HG03280 (cell line): ENCODE measurements around the gene NUTM2E.
"Not testable (repeated sequence)": the region's sequence is repeated elsewhere in the genome, so short reads cannot be mapped to it uniquely, and the experiment has no call there.

Experiments
- ATAC-seq: cut with Tn5 transposase; IDR thresholded peaks from one replicate; pipeline ENCODE4 v1.9.1; 2021; ENCODE audit warnings: mild to moderate bottlenecking, moderate library complexity; ENCODE audit not compliant: unreplicated experiment

Gene NUTM2E, protein sequence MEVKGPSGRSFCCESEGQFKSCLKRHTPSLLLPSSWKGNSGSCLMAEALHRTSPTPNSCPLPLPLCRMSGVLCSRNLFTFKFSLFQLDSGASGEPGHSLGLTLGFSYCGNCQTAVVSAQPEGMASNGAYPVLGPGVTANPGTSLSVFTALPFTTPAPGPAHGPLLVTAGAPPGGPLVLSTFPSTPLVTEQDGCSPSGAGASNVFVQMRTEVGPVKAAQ (N-terminal part only)

DNA sequence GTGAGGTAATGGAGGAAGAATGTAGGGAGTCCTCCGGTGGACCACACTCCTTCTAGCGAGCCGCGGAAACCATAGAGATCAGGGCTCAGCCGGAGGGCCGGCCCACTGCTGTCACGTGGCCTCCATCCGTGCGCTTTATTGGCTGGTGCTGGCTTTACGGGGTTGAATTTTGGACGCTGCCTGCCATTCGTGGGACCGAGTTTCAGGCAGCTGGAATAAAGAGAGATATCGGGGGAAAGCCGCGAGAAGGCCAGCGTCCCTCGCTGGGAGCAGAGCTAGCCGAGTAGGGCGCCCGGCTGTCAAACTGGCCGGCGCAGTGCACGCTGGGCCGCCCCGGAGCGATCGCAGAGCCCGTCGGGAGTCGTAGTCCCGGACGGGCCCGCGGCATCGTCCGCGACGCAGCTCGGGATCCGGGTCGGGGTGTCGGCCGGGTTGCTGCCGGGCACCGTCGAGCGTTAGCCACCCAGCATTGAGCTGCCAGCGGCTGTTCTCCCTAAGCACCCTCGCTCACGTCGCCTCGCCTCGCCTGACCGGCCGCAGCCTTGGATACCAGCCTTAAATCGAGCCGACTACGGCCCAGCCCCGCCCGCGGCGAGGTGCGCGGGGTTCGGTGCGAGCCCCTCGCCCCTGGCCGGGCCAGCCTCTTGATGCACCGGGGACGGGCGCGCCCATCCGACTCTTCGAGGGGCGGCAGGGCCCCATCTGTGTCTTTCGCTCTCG is at the start of gene NUTM2E:
TSS of gene NUTM2E (plus strand) at position 244 of the 720 bp plus-strand sequence. CDS start 15,002 bp downstream, outside the sequence.
- ATAC-seq: peak; percentile 92

GRCh38 chr10:79777997-79778396 is 48.5 kb upstream of the NUTM2E start:
- not testable (repeated sequence) for ATAC-seq

DNA sequence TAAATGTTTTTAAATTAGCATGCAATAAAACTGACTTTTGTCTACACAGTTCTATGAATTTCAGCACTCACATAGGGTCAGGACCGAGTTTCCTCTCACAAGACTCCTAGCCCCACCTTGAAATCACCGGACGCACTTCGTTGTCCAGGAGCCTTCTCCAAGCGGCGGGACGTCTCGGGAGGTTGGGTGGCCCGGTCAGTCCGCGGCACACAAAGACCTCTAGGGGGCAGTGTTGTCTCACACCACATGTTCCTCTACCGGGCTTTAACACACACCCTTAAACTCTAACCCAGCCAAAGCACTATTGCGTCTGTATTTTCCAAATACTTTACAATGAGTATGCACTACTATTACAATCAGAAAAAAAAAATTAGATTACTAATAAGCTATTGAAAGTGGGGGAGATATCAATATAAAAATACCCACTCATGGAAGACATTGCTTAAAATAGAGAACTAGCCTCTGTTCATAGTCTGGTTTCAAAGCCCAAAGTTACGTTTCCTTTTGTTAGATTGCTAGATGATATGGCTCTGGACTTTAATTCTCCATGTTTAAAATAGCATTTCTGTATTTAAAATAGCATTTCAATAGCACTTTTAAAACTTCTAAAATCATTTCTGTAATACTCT is 47.1 kb upstream of the NUTM2E start:
- ATAC-seq: peak; percentile 94

DNA sequence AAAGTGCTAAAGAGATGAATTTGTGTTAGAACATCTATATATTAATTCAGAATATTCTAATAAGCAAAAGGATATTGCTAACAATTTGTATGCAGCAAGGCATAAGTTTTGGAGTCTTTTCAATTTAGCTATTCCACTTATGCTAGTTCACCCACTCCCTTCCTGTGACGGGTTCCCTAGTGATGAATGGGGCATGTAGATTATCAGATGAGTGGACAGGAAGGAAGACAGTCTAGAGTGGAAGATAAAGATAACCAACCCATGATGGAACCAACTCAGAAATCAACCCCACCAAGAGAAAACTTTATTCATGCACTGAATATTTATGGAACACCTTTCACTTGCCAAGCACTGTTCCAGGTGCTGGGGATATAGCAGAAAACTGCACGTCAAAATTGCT is 46.5 kb upstream of the NUTM2E start:
- ATAC-seq: not testable (repeated sequence)

DNA sequence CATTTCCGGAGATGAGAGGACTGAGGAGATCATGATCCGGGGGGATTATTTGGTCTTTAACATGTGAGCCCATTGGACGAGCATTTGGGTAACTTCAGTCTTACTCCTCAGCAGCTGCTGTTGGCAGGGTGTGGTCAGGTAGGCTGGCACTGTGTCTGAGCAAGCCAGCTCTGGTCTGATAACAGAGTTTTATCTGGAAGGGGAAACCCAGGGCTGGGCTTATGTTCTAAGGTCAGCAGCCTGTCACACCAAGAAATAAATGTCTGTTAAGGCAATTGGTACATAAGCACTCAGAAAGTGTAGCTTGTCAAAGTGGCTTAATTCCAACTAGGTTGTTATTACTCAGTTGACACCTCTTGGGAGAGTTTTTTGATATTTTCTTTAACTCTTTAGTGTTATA is 45.0 kb upstream of the NUTM2E start:
- ATAC-seq: not testable (repeated sequence)

DNA sequence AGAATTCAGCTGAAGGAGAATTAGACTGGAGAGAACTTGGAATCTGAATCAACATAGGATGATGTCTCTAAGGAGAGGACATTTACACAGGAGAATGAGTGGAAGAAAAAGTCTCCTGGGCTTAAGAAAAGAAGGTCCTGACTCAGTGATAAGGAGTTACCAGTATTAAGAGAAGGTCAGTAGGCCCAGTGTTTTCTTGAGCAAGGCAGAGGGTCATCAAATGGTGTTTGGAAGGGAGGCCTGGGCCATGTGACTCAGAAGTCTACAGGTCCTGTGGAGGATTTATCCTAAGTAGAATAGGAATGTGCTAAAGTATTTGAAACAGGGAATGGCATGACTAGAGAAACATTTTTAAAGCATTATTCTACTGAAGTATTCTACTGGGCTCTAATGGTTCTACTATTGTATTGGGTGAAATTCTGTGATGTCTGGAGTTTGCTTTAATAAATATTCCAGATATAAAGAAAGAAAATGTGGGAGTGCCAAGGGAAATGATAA is 39.0 kb upstream of the NUTM2E start:
- ATAC-seq: not testable (repeated sequence)

GRCh38 chr10:79789351-79789750 is 37.2 kb upstream of the NUTM2E start:
- not testable (repeated sequence) for ATAC-seq

GRCh38 chr10:79791906-79792517 is 34.5 kb upstream of the NUTM2E start:
- not testable (repeated sequence) for ATAC-seq

GRCh38 chr10:79799337-79799736 is 27.2 kb upstream of the NUTM2E start:
- not testable (repeated sequence) for ATAC-seq

DNA sequence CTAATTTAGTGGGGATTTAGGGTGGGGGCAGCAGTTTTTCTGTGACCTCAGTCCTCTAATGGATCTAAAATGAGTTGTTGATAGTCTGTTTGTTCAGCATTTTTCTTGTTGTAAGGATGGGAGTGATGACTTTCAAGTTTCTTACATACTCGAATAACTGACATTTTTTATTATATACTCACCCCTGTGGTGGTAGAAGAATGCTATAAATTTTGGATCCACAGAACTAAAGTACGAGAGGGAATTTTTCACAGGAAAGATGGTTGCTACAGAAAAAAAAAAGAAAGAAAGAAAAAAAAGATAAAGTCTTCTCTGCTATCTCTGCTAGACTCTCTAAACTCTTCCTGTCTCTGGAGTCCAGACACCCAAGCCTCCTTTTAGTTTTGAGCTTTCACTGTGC is 20.7 kb upstream of the NUTM2E start:
- ATAC-seq: not testable (repeated sequence)

DNA sequence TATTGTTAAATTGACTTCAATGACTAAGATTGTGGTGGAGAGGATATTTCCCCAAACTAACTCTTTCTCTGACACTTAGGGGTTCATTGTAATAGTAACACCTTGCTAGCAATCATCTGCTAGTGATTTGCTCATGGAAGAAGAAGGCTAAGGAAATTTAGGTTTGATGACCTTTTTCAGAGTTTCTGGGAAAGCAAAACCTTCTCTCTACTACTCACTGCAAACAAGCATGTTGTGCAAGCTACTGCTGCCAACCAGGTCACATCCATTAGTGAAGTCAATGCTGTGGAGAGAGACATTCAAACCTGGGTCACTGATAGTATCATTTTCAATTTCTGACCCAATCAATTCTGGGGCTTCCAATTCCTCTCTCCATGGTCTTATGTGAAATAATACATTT is 14.6 kb upstream of the NUTM2E start:
- not testable (repeated sequence) for ATAC-seq

DNA sequence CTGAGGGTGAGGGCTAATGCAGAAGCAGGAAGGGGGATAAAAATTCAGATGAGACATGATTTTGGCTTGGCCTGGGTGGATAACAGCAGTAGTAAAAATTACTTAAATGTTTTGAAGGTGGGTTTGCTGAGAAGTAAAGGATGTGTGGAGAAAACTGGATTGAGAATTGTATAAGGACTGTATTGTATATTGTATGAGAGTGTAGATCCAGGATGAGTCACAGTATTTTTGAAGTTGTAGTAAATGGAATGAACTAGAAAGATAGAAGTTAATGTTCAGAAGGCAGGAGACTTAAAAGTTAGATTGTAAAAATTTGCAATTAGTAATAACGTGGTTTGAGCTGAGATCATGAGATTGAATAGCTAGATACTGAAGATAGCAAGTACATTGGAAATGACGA is 10.2 kb upstream of the NUTM2E start:
- ATAC-seq: not testable (repeated sequence)

GRCh38 chr10:79823387-79823786 is 3.2 kb upstream of the NUTM2E start:
- not testable (repeated sequence) for ATAC-seq

- ATAC-seq: peak; percentile 19
Measured at GRCh38 chr10:79825587-79826011, 940 bp upstream of the NUTM2E start.

- ATAC-seq: not testable (repeated sequence)
Measured at GRCh38 chr10:79826131-79826495, 426 bp upstream of the NUTM2E start.

GRCh38 chr10:79833833-79834232 is 7.3 kb downstream of the NUTM2E start:
- not testable (repeated sequence) for ATAC-seq

DNA sequence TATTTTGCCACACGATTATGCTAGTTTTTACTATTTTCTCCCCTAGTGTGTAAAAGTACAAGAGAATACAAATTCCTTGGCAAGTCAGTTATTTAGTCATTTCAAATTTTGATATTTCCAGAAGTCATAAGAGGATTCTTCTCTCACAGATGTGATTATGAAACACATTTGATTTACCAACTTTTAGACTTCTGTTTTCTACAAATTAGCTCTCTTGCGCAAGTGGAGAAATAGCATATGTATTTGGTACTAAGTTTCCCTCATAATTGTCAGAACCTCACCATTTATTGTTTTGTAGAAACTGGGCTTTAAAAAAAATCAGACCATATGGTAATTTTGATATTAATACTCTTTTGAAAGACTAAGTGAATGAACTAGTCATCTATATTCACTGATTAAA is 9.4 kb downstream of the NUTM2E start:
- ATAC-seq: not testable (repeated sequence)

DNA sequence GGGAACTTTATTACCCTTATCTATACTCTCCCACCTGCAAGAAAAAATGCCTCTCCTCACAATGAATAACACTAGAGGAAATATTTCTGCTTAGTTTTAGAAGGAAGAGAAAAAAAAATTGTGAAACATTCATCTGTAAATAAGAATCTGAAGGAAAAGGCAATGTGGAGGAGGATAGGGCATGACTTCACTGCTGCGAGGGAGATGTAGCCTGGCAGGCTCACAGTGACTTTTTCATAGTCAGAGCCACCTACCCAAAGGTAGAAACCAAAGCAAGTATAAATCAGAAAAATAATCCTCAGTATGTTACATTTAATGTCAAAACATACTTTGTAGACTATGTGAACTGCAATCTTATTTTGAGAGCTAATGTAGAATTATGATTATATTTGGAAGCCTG is 10.4 kb downstream of the NUTM2E start:
- not testable (repeated sequence) for ATAC-seq

DNA sequence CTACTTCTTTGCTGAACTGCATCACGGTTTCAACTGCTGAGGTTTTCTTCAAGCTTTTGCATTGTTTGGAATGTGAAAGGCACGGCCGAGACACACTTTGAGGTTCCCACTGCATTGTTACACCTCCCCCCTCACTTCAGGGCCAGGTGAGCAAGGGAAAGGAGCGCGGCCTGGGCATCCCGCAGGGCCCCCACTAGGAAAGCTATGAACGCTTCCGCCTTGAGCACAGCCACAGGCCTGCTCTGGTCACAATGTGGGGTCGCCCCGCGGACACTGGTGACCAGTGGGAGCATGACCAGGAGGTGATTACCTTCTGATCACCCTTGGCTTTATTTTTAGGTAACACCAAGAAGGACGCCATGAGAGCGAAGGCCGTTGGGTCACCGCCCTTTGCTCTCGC is 11.9 kb downstream of the NUTM2E start:
- not testable (repeated sequence) for ATAC-seq

GRCh38 chr10:79853191-79853854 is 26.8 kb downstream of the NUTM2E start:
- not testable (repeated sequence) for ATAC-seq

DNA sequence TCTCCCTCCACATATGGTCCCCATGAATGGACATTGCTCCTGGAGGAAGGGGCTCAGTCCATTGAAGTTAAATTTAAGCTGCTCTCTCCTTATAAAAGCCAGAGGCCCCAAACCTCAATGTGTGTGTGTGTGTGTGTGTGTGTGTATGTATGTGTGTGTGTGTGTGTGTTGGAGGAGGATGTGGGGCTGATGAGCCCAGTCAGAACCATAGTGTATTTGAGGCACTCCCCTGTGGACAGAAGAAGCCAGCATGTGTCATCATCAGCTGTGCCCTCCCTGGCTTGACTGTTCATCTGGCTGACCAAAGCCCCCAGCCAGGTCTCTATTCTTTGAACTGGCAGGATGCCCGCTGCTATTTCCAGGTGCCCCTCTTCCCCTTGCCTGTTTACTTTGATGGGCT is 35.7 kb downstream of the NUTM2E start:
- ATAC-seq: not testable (repeated sequence)
